HepG2 (cell line): ENCODE data around the gene C20orf96. TPM values are rescaled to one million over a fixed set of nuclear protein-coding genes. Genes with fewer than 3 reads are reported as not detected.

Experiments
- AGO1 ChIP-seq: fragments of 200-400 bp; formaldehyde crosslinking; IDR thresholded peaks from 2 replicates; pipeline ENCODE4 v1.6.1; 2017; ENCODE audit warnings: mild to moderate bottlenecking, low read depth, low read length, moderate library complexity; ENCODE audit not compliant: poor library complexity, severe bottlenecking
- FOXJ3 ChIP-seq: sonication (generic); formaldehyde crosslinking; IDR thresholded peaks from 2 replicates; pipeline ENCODE4 v1.4.0; 2020; ENCODE audit warnings: missing genetic modification reagents, mild to moderate bottlenecking, borderline replicate concordance
- HOXA5 ChIP-seq: sonication (generic); formaldehyde crosslinking; IDR thresholded peaks from 2 replicates; pipeline ENCODE4 v1.4.0; 2020; ENCODE audit warnings: missing genetic modification reagents
- KDM3A ChIP-seq: IDR thresholded peaks from 2 replicates; pipeline ENCODE4 v1.6.1; 2018; ENCODE audit warnings: low read depth, missing compliant biosample characterization
- KLF12 ChIP-seq: sonication (generic); formaldehyde crosslinking; IDR thresholded peaks from 2 replicates; pipeline ENCODE4 v1.4.0; 2020; ENCODE audit warnings: missing genetic modification reagents, borderline replicate concordance
- MLLT10 ChIP-seq: sonication (generic); formaldehyde crosslinking; IDR thresholded peaks from 2 replicates; pipeline ENCODE4 v1.4.0; 2020; ENCODE audit warnings: missing genetic modification reagents
- RAD51 ChIP-seq: fragments of 450-650 bp; IDR thresholded peaks from 2 replicates; pipeline ENCODE4 v1.6.1; 2016; ENCODE audit warnings: borderline replicate concordance
- REPIN1 ChIP-seq: sonication (generic); formaldehyde crosslinking; IDR thresholded peaks from 2 replicates; pipeline ENCODE4 v1.8.0; 2022; ENCODE audit warnings: missing genetic modification reagents, low read depth, mild to moderate bottlenecking, borderline replicate concordance
- REST ChIP-seq, 2 experiments: IDR thresholded peaks; 2 replicates each; pipeline ENCODE4 v1.6.1; 2011 to 2012; ENCODE audit warnings: low read length in 2 of 2, borderline replicate concordance in 1 of 2, low read depth in 1 of 2, mild to moderate bottlenecking in 1 of 2, moderate library complexity in 1 of 2
- SMARCE1 ChIP-seq: fragments of 450-650 bp; IDR thresholded peaks from 2 replicates; pipeline ENCODE4 v1.6.1; 2017; ENCODE audit warnings: borderline replicate concordance
- SUZ12 ChIP-seq: fragments of 150-350 bp; IDR thresholded peaks from 2 replicates; pipeline ENCODE4 v1.6.1; 2014; ENCODE audit warnings: low read depth, low read length
- TBX3 ChIP-seq: fragments of 450-650 bp; IDR thresholded peaks from 2 replicates; pipeline ENCODE4 v1.6.1; 2017; ENCODE audit warnings: antibody characterized with exemption, mild to moderate bottlenecking, inconsistent platforms, borderline replicate concordance
- ZC3H13 ChIP-seq: sonication (generic); formaldehyde crosslinking; IDR thresholded peaks from 2 replicates; pipeline ENCODE4 v1.8.1; 2023; ENCODE audit warnings: mild to moderate bottlenecking, missing genetic modification reagents, moderate library complexity
- ZFP36L2 ChIP-seq: sonication (generic); formaldehyde crosslinking; IDR thresholded peaks from 2 replicates; pipeline ENCODE4 v1.4.0; 2020; ENCODE audit warnings: missing genetic modification reagents
- ZNF441 ChIP-seq: sonication (generic); formaldehyde crosslinking; IDR thresholded peaks from 2 replicates; pipeline ENCODE4 v1.7.0; 2021; ENCODE audit warnings: missing genetic modification reagents, borderline replicate concordance
- ZNF563 ChIP-seq: sonication (generic); formaldehyde crosslinking; IDR thresholded peaks from 2 replicates; pipeline ENCODE4 v1.8.0; 2022; ENCODE audit warnings: mild to moderate bottlenecking, moderate library complexity, missing genetic modification reagents
- ZNF761 ChIP-seq: sonication (generic); formaldehyde crosslinking; conservative IDR thresholded peaks from 2 replicates; pipeline ENCODE4 v1.4.0; 2020; ENCODE audit warnings: mild to moderate bottlenecking, missing genetic modification reagents
- ZNF839 ChIP-seq: sonication (generic); formaldehyde crosslinking; IDR thresholded peaks from 2 replicates; pipeline ENCODE4 v1.4.0; 2020; ENCODE audit warnings: missing genetic modification reagents, mild to moderate bottlenecking, borderline replicate concordance
- polyA plus RNA-seq, 8 experiments: library from polyadenylated mRNA; depleted of rRNA in 3 of 8; stranded (reverse) in 7 of 8; unstranded in 1 of 8; fragments of >200 nt; fragmentation: Illumina TruSeq in 4 of 8; extraction: Trizol in 4 of 8; gene quantifications; 2 replicates each; pipeline versions ENCODE4 v1.2.1 to v1.2.3, GENCODE V29; 2011 to 2016; ENCODE audit warnings: low read depth in 4 of 8, missing spikeins in 1 of 8, mixed read lengths in 1 of 8; ENCODE audit not compliant: insufficient read depth in 1 of 8
- total RNA-seq, 5 experiments: library from RNA; depleted of rRNA; stranded (reverse); fragments of >200 nt; fragmentation: Illumina TruSeq; extraction: Trizol; gene quantifications; 2 replicates each; pipeline ENCODE4 v1.2.3, GENCODE V29; 2016; ENCODE audit warnings: low read depth in 1 of 5
- TF ChIP-seq, protein P1 (sequence below): IDR thresholded peaks from 2 replicates; pipeline ENCODE4 v1.4.0; 2020; ENCODE audit warnings: mild to moderate bottlenecking, missing genetic modification reagents
- TF ChIP-seq, protein P2 (sequence below): IDR thresholded peaks from 2 replicates; pipeline ENCODE4 v1.6.1; 2012; ENCODE audit warnings: low read depth, low read length, improper control_type of control experiment

The C20orf96 gene
- total and polyA plus RNA-seq, 2 of the 13 experiments (the other 11 are each of a cell fraction or from before 2014, with no cell fraction given) = 3.8 to 20.6 TPM

DNA sequence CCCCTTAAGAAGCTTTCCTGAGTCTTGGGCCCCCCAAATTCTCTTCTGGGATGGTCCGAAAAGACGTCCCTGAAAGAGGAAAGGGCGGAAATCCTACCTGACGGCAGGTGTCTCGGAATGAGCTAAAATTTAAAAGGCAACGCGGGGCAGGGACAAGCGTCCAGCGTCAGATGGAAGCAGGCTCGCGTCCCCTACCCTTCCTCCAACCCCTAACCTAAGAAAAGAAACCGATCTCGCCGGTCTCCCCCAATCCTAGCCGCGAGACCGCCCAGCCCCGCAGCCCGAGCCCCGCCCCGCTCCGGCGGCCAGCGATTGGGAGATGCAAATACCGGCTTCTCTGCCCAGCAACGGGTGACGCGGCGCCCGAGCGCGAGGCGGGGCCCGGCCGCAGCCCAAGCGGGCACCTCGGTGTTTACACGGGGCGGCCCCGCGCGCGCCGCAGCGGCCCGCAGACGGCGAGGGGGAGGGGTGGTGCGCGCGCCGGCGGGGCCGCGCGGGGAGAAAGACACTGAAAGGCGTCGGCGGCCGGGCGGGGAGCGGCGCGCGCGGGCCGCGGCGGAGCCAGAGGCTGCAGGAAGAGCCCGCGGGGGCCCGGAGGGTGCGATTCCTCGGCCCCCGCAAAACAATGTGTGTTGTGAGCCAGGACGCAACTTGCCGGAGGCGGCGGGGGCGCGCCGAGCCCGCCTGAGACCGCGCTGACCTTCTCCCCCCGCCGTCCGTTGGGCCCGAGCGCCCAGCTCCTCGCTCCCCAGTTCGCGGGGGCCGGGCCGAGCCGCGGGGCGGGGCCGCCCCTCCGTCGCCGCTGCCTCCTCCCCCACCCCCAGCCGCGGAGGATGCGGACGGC, 34.7 kb upstream of the C20orf96 start, which contains the start of gene SOX12 (continued):
- 0 out of 4 replicates have a peak, but pooled peaks of 1 of the 2 experiments have one; percentile 17 for TF ChIP-seq REST (IDR thresholded peaks at IDR 0.05; ENCODE audit: borderline replicate concordance in 1 of 2, low read depth in 1 of 2, low read length in 2 of 2)
- no peak for TF ChIP-seq SUZ12
- TF ChIP-seq ZFP36L2 (CRISPR knock-in tag) = no peak
- TF ChIP-seq KLF12 (CRISPR knock-in tag) = peak; percentile 74; the same call in 1 of the 2 replicates
- TF ChIP-seq REPIN1 (CRISPR knock-in tag) = peak; percentile 74
- TF ChIP-seq TBX3 = no peak
- TF ChIP-seq RAD51 = no peak
- no peak for TF ChIP-seq SMARCE1
- 0 out of 2 replicates have a peak, but pooled peaks have one; percentile 58 for TF ChIP-seq KDM3A (CRISPR knock-in tag)
- TF ChIP-seq MLLT10 (CRISPR knock-in tag) = no peak
- TF ChIP-seq, protein P1, sequence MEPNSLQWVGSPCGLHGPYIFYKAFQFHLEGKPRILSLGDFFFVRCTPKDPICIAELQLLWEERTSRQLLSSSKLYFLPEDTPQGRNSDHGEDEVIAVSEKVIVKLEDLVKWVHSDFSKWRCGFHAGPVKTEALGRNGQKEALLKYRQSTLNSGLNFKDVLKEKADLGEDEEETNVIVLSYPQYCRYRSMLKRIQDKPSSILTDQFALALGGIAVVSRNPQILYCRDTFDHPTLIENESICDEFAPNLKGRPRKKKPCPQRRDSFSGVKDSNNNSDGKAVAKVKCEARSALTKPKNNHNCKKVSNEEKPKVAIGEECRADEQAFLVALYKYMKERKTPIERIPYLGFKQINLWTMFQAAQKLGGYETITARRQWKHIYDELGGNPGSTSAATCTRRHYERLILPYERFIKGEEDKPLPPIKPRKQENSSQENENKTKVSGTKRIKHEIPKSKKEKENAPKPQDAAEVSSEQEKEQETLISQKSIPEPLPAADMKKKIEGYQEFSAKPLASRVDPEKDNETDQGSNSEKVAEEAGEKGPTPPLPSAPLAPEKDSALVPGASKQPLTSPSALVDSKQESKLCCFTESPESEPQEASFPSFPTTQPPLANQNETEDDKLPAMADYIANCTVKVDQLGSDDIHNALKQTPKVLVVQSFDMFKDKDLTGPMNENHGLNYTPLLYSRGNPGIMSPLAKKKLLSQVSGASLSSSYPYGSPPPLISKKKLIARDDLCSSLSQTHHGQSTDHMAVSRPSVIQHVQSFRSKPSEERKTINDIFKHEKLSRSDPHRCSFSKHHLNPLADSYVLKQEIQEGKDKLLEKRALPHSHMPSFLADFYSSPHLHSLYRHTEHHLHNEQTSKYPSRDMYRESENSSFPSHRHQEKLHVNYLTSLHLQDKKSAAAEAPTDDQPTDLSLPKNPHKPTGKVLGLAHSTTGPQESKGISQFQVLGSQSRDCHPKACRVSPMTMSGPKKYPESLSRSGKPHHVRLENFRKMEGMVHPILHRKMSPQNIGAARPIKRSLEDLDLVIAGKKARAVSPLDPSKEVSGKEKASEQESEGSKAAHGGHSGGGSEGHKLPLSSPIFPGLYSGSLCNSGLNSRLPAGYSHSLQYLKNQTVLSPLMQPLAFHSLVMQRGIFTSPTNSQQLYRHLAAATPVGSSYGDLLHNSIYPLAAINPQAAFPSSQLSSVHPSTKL (CRISPR knock-in tag) = peak; percentile 40; the same call in 1 of the 2 replicates
- 0 out of 2 replicates have a peak, but pooled peaks have one; percentile 42 for TF ChIP-seq ZNF441
- TF ChIP-seq ZNF761 = peak; percentile 37; the same call in 1 of the 2 replicates
- TF ChIP-seq, protein P2, sequence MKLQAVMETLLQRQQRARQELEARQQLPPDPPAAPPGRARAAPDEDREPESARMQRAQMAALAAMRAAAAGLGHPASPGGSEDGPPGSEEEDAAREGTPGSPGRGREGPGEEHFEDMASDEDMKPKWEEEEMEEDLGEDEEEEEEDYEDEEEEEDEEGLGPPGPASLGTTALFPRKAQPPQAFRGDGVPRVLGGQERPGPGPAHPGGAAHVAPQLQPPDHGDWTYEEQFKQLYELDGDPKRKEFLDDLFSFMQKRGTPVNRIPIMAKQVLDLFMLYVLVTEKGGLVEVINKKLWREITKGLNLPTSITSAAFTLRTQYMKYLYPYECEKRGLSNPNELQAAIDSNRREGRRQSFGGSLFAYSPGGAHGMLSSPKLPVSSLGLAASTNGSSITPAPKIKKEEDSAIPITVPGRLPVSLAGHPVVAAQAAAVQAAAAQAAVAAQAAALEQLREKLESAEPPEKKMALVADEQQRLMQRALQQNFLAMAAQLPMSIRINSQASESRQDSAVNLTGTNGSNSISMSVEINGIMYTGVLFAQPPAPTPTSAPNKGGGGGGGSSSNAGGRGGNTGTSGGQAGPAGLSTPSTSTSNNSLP = no peak
- no peak for TF ChIP-seq FOXJ3 (CRISPR knock-in tag)
- TF ChIP-seq HOXA5 (CRISPR knock-in tag) = peak; percentile 88
- TF ChIP-seq ZNF563 (CRISPR knock-in tag) = peak; percentile 90
- peak; percentile 87 for TF ChIP-seq ZC3H13 (CRISPR knock-in tag)
- no peak for TF ChIP-seq AGO1
- no peak; the same call in 1 of the 2 replicates for TF ChIP-seq ZNF839 (CRISPR knock-in tag)
